Epithelial cell of proximal tubule (primary cell): Measurements from ENCODE around the gene FOXO6. TPM values are rescaled to one million over a fixed set of nuclear protein-coding genes. Genes with fewer than 3 reads are reported as not detected.
A peak's percentile ranks its signal among the peaks of the same experiment; 100 is the strongest.

Source experiments
- DNase-seq: peaks from one replicate; pipeline ENCODE4 v3.0.0-alpha.2; 2011; ENCODE audit warnings: low read depth
- H3K4me3 ChIP-seq: 2 replicates; pipeline ENCODE4 v1.5.1; 2011; ENCODE audit warnings: low read depth, mild to moderate bottlenecking, low read length
- total RNA-seq: library from RNA; depleted of rRNA; stranded (reverse); fragments of >200 nt; gene quantifications from 2 replicates; pipeline ENCODE4 v1.2.3, GENCODE V29; 2015
- TF ChIP-seq, protein P1 (sequence below): conservative IDR thresholded peaks from 2 replicates; pipeline ENCODE4 v1.5.1; 2012; ENCODE audit warnings: low read depth, mild to moderate bottlenecking, low read length

FOXO6 gene
- total RNA-seq, 1 donor from 2014 or later = 0.52 TPM

DNA sequence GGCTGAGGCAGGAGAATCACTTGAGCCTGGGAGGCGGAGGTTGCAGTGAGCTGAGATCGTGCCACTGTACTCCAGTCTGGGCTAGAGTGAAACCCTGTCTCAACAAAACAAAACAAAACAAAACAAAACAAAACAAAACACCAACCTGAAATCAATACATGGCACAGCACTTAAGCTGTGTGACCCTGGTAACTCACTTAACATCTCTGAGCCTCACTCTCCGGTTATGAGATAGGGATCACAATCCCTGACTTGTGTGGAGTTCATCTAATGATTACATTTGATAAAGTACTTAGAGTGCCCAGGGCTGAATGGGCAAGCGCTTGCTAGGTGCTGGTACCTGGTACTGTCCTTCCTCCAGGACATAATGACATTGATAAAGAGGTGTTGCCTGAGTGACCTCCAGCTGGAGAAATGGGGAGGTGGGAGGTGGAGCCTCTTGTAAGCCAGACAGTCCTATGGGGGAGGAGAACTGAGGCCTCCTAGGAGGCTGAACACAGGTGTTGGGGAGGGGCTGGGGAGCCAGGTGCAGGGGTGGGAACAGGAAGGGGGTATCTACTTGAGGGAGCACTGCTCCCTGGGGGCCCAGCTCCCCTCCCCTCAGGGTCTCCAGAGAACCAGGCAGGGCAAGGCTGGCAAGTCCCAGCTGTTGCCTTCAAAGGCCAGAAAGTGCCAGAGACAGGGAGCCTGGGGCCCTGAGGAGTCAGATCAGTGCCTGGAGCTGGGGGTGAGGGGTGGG is 17.9 kb downstream of the FOXO6 start:
- no peak overlapping the region for H3K4me3 ChIP-seq
- TF ChIP-seq, protein P1, sequence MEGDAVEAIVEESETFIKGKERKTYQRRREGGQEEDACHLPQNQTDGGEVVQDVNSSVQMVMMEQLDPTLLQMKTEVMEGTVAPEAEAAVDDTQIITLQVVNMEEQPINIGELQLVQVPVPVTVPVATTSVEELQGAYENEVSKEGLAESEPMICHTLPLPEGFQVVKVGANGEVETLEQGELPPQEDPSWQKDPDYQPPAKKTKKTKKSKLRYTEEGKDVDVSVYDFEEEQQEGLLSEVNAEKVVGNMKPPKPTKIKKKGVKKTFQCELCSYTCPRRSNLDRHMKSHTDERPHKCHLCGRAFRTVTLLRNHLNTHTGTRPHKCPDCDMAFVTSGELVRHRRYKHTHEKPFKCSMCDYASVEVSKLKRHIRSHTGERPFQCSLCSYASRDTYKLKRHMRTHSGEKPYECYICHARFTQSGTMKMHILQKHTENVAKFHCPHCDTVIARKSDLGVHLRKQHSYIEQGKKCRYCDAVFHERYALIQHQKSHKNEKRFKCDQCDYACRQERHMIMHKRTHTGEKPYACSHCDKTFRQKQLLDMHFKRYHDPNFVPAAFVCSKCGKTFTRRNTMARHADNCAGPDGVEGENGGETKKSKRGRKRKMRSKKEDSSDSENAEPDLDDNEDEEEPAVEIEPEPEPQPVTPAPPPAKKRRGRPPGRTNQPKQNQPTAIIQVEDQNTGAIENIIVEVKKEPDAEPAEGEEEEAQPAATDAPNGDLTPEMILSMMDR = no peak
- no peak for DNase-seq

DNA sequence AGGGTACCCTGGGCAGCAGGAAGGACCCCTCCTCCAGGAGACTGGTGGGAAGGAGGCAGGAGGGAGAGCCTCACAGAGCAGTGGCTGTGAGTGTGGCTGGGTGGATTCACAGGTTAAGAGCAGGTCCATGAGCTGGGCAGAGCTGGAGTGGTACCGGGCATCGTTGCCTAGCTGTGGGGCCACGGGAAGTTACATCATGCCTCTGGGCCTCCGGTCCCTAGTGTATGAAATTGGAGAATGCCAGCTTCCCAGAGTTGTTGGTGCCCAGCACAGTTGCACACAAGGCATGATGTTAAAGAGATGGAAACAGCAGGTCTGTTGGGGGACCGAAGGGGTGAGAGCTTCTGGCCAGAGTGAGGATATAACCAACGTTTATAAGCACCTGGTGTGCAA is 18.5 kb downstream of the FOXO6 start:
- TF ChIP-seq, protein P1 = no peak
- no peak overlapping the region for H3K4me3 ChIP-seq
- no peak for DNase-seq

- DNase-seq = no peak
- no peak overlapping the region for H3K4me3 ChIP-seq
- TF ChIP-seq, protein P1 = no peak
These were observed 19.0 kb downstream of the FOXO6 start for GRCh38 chr1:41380195-41380594.

- no peak for DNase-seq
- TF ChIP-seq, protein P1 = no peak
- peak overlapping the region; percentile 49 for H3K4me3 ChIP-seq
These were observed 19.9 kb downstream of the FOXO6 start for GRCh38 chr1:41380979-41381691.

GRCh38 chr1:41381692-41382479 is 20.7 kb downstream of the FOXO6 start:
- H3K4me3 ChIP-seq = peak overlapping the region; percentile 54
- TF ChIP-seq, protein P1 = no peak
- no peak for DNase-seq

DNA sequence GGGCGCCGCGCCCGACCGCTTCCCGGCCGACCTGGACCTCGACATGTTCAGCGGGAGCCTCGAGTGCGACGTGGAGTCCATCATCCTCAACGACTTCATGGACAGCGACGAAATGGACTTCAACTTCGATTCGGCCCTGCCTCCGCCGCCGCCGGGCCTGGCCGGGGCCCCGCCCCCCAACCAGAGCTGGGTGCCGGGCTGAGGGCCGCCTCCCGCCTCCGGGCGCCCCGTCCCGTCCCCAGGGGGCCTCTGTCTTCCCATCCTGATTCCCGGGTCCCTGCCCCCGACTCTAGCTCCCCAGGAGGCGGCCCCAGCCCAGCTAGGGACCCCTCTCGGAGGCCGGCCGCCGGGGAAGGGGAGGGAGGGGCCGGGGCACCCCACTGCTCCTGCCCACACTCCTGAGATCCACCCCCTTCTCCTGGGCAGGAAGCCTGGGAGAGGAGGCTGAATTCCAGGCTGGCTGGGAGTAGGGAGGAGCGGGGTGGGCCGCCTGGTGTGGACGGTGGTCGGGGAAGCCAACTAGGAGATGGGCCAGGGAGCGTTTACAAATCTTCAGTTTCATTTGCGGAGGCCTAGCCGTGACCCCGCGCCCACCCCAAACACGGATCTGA is 21.4 kb downstream of the FOXO6 start:
- TF ChIP-seq, protein P1 = no peak
- peak overlapping the region; percentile 54 for H3K4me3 ChIP-seq
- no peak for DNase-seq
